Common myeloid progenitor, CD34-positive (primary cell): ENCODE data around the gene MAST2.

Source experiments
- CTCF ChIA-PET: fragments of 350-600 bp; sonication (Branson Sonifier 250); formaldehyde crosslinking; loops from one replicate; lab custom pipeline; 2021; ENCODE audit warnings: antibody characterized with exemption; lab: Charles Lee
- POLR2A ChIA-PET: fragments of 350-600 bp; sonication (Branson Sonifier 250); formaldehyde crosslinking; loops from one replicate; lab custom pipeline; 2021; ENCODE audit warnings: antibody characterized with exemption; lab: Charles Lee
- DNase-seq, 3 donors: peaks; one replicate each; pipeline versions ENCODE4 v3.0.0 to v3.0.0-alpha.2; 2013
- H3K27ac ChIP-seq, 2 experiments: 1 replicate in 1 of 2; 2 replicates in 1 of 2; pipeline ENCODE4 v1.7.0; 2013; ENCODE audit warnings: inconsistent platforms in 2 of 2, low read length in 2 of 2, mild to moderate bottlenecking in 2 of 2, low read depth in 1 of 2, moderate library complexity in 1 of 2; ENCODE audit not compliant: severe bottlenecking in 2 of 2, insufficient read depth in 1 of 2, poor library complexity in 1 of 2
- H3K27me3 ChIP-seq, 5 experiments: replicated peaks in 2 of 5; 1 replicate in 3 of 5; 2 replicates in 2 of 5; pipeline versions ENCODE4 v1.6.1 to v1.7.0; 2013; ENCODE audit warnings: low read length in 4 of 5, mild to moderate bottlenecking in 2 of 5, moderate library complexity in 2 of 5, inconsistent platforms in 1 of 5; ENCODE audit not compliant: insufficient read depth in 5 of 5, control insufficient read depth in 4 of 5
- H3K36me3 ChIP-seq, 4 experiments: 1 replicate in 2 of 4; 2 replicates in 2 of 4; pipeline versions ENCODE4 v1.6.1 to v1.7.0; 2013; ENCODE audit warnings: low read length in 3 of 4, control low read depth in 1 of 4, mild to moderate bottlenecking in 1 of 4; ENCODE audit not compliant: control insufficient read depth in 4 of 4, insufficient read depth in 4 of 4
- H3K4me1 ChIP-seq, 4 experiments: 1 replicate in 3 of 4; 2 replicates in 1 of 4; pipeline versions ENCODE4 v1.6.1 to v1.7.1; 2013; ENCODE audit warnings: low read length in 3 of 4, mild to moderate bottlenecking in 3 of 4, control low read depth in 1 of 4, inconsistent platforms in 1 of 4, moderate library complexity in 1 of 4; ENCODE audit not compliant: control insufficient read depth in 4 of 4, insufficient read depth in 4 of 4; ENCODE audit errors: control extremely low read depth in 1 of 4
- H3K4me3 ChIP-seq, 7 experiments: 1 replicate in 4 of 7; 2 replicates in 3 of 7; pipeline versions ENCODE4 v1.5.1 to v1.7.0; 2013; ENCODE audit warnings: mild to moderate bottlenecking in 7 of 7, low read length in 6 of 7, moderate library complexity in 6 of 7, inconsistent platforms in 2 of 7, low read depth in 2 of 7, control low read depth in 1 of 7; ENCODE audit not compliant: insufficient read depth in 4 of 7, control insufficient read depth in 1 of 7; ENCODE audit errors: extremely low read depth in 1 of 7
- H3K9me3 ChIP-seq, 5 experiments: 1 replicate in 4 of 5; 2 replicates in 1 of 5; pipeline versions ENCODE4 v1.6.1 to v1.7.1; 2013; ENCODE audit warnings: low read length in 4 of 5, mild to moderate bottlenecking in 2 of 5, inconsistent platforms in 1 of 5, low read depth in 1 of 5, moderate library complexity in 1 of 5; ENCODE audit not compliant: control insufficient read depth in 4 of 5, insufficient read depth in 2 of 5; ENCODE audit errors: control extremely low read depth in 1 of 5
- WGBS: methylation state at CpG from one replicate; pipeline ENCODE4 v1.1.5; 2013; ENCODE audit not compliant: insufficient coverage; 5-methylcytosine and 5-hydroxymethylcytosine counted together

MAST2 gene

GRCh38 chr1:46012236-46012635, 208.8 kb downstream of the MAST2 start:
- H3K9me3 ChIP-seq: no peaks in the 10 kb centered on the region
- ChIA-PET POLR2A (no interaction called here), CTCF (interaction anchor here (0.9 to 1.2 kb wide), 2 partner anchors 24 to 211 kb away, joined by 3 read pairs; no protein-coding TSS in a partner anchor)
- no peak for DNase-seq
- no peak overlapping the region for H3K27ac ChIP-seq
- H3K4me3 ChIP-seq: no peak overlapping the region
- 83% methylated on average over 1 of the region's 1 CpG for WGBS
- no peaks in the 10 kb centered on the region for H3K27me3 ChIP-seq
- H3K4me1 ChIP-seq: no peaks in the 10 kb centered on the region
- peaks cover 12 to 33% (median 26%) of the 10 kb centered on the region in 4 experiments for H3K36me3 ChIP-seq

- no peak for DNase-seq
- Histone ChIP-seq H3K9me3 (no peaks in the 10 kb centered on the region), H3K4me1 (no peaks in the 10 kb centered on the region), H3K27me3 (no peaks in the 10 kb centered on the region), H3K36me3 (peaks cover 8 to 21% (median 16%) of the 10 kb centered on the region in 4 experiments), H3K4me3 (no peak overlapping the region), H3K27ac (no peak overlapping the region)
- POLR2A ChIA-PET: no interaction called here
- WGBS: 100% methylated on average over 2 of the region's 3 CpGs
- CTCF ChIA-PET: no interaction called here
These were observed 210.2 kb downstream of the MAST2 start for GRCh38 chr1:46013581-46013980.

- CTCF ChIA-PET: no interaction called here
- H3K27ac ChIP-seq: no peak overlapping the region
- H3K4me1 ChIP-seq: no peaks in the 10 kb centered on the region
- H3K36me3 ChIP-seq: peaks cover 9 to 17% (median 14%) of the 10 kb centered on the region in 4 experiments
- POLR2A ChIA-PET: no interaction called here
- H3K9me3 ChIP-seq: no peaks in the 10 kb centered on the region
- WGBS: 83% methylated on average over 5 of the region's 6 CpGs
- no peaks in the 10 kb centered on the region for H3K27me3 ChIP-seq
- DNase-seq: no peak
- no peak overlapping the region for H3K4me3 ChIP-seq
These were observed 214.6 kb downstream of the MAST2 start for GRCh38 chr1:46017876-46018503.

GRCh38 chr1:46019348-46019747, 215.9 kb downstream of the MAST2 start:
- no peaks in the 10 kb centered on the region for H3K4me1 ChIP-seq
- no peak overlapping the region for H3K4me3 ChIP-seq
- WGBS: 96% methylated on average over 5 of the region's 7 CpGs
- H3K27me3 ChIP-seq: no peaks in the 10 kb centered on the region
- DNase-seq: no peak
- H3K27ac ChIP-seq: no peak overlapping the region
- CTCF ChIA-PET: no interaction called here
- H3K9me3 ChIP-seq: no peaks in the 10 kb centered on the region
- POLR2A ChIA-PET: no interaction called here
- H3K36me3 ChIP-seq: peaks cover 21 to 31% (median 28%) of the 10 kb centered on the region in 4 experiments

- Histone ChIP-seq H3K9me3 (no peaks in the 10 kb centered on the region), H3K27ac (no peak overlapping the region), H3K36me3 (peaks cover 22 to 34% (median 30%) of the 10 kb centered on the region in 4 experiments), H3K4me3 (no peak overlapping the region), H3K4me1 (no peaks in the 10 kb centered on the region), H3K27me3 (no peaks in the 10 kb centered on the region)
- ChIA-PET POLR2A (no interaction called here), CTCF (no interaction called here)
- WGBS: 84% methylated on average over 4 of the region's 4 CpGs
- DNase-seq: no peak
These were observed 216.6 kb downstream of the MAST2 start for GRCh38 chr1:46020010-46020409.

GRCh38 chr1:46021046-46021996, 217.9 kb downstream of the MAST2 start:
- WGBS: 100% methylated on average over 1 of the region's 2 CpGs
- no peak overlapping the region for H3K27ac ChIP-seq
- no peak overlapping the region for H3K4me3 ChIP-seq
- H3K27me3 ChIP-seq: no peaks in the 10 kb centered on the region
- peaks cover 22 to 35% (median 35%) of the 10 kb centered on the region in 4 experiments for H3K36me3 ChIP-seq
- ChIA-PET CTCF (interaction anchor here (1.1 to 1.5 kb wide), 2 partner anchors 17 to 18 kb away, joined by 3 to 4 read pairs; no protein-coding TSS in a partner anchor), POLR2A (interaction anchor here (0.5 kb wide), 1 partner anchor 98 kb away, joined by 3 read pairs; no protein-coding TSS in a partner anchor)
- DNase-seq: no peak
- H3K9me3 ChIP-seq: no peaks in the 10 kb centered on the region
- H3K4me1 ChIP-seq: no peaks in the 10 kb centered on the region
